GM21367 (cell line): ENCODE results near the gene RGS12.

Source experiments
- ATAC-seq: cut with Tn5 transposase; IDR thresholded peaks from one replicate; pipeline ENCODE4 v1.9.1; 2021; ENCODE audit not compliant: unreplicated experiment

RGS12 gene

GRCh38 chr4:3307891-3308575 is 15.2 kb downstream of the RGS12 start:
- ATAC-seq = no peak

- no peak for ATAC-seq
Measured at GRCh38 chr4:3308691-3309090, 15.9 kb downstream of the RGS12 start.

- ATAC-seq = no peak
Measured at GRCh38 chr4:3310301-3311094, 17.7 kb downstream of the RGS12 start.

GRCh38 chr4:3311095-3311372 is 18.2 kb downstream of the RGS12 start:
- no peak for ATAC-seq

GRCh38 chr4:3311489-3312171 is 18.8 kb downstream of the RGS12 start:
- ATAC-seq = no peak

- ATAC-seq = no peak
Measured at GRCh38 chr4:3312362-3312761, 19.5 kb downstream of the RGS12 start.

- no peak for ATAC-seq
Measured at GRCh38 chr4:3313139-3313538, 20.3 kb downstream of the RGS12 start.

GRCh38 chr4:3313556-3314228 is 20.9 kb downstream of the RGS12 start:
- no peak for ATAC-seq

- no peak for ATAC-seq
Measured at GRCh38 chr4:3314706-3315260, 22.0 kb downstream of the RGS12 start.

GRCh38 chr4:3315566-3315965 is 22.7 kb downstream of the RGS12 start:
- no peak for ATAC-seq

GRCh38 chr4:3316146-3316545 is 23.3 kb downstream of the RGS12 start:
- no peak for ATAC-seq

- ATAC-seq = no peak
Measured at GRCh38 chr4:3317011-3317655, 24.3 kb downstream of the RGS12 start.

GRCh38 chr4:3317656-3318211 is 24.9 kb downstream of the RGS12 start:
- ATAC-seq = no peak

GRCh38 chr4:3318561-3319021 is 25.8 kb downstream of the RGS12 start:
- no peak for ATAC-seq

GRCh38 chr4:3320361-3321023 is 27.7 kb downstream of the RGS12 start:
- ATAC-seq = no peak

- no peak for ATAC-seq
Measured at GRCh38 chr4:3321295-3321889, 28.6 kb downstream of the RGS12 start.

- no peak for ATAC-seq
Measured at GRCh38 chr4:3322059-3322550, 29.3 kb downstream of the RGS12 start.

- no peak for ATAC-seq
Measured at GRCh38 chr4:3323071-3323481, 30.3 kb downstream of the RGS12 start.

GRCh38 chr4:3324093-3324815 is 31.4 kb downstream of the RGS12 start:
- ATAC-seq = no peak
